Measurements from ENCODE around the gene AATF.

DNA sequence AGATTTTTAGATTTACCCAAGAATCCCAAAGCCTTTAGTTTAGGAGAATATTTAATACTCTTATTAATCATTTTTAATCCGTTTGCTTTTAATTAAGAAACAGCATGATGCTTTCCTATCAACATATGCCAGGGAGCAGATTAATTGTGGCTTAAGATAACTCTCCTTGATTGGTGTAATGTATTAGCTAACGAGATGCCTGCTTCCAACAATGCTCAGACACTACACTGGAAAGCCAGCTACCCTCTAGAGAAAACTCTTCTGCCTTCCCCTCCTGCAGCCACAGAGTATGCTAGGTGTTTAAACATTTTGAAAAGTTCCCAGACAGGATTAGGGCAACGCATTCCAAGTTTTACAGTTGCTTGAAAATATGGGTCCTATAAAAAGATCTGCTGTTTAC lies 142.2 kb downstream of the AATF start:
- TF ChIP-seq, protein P1, sequence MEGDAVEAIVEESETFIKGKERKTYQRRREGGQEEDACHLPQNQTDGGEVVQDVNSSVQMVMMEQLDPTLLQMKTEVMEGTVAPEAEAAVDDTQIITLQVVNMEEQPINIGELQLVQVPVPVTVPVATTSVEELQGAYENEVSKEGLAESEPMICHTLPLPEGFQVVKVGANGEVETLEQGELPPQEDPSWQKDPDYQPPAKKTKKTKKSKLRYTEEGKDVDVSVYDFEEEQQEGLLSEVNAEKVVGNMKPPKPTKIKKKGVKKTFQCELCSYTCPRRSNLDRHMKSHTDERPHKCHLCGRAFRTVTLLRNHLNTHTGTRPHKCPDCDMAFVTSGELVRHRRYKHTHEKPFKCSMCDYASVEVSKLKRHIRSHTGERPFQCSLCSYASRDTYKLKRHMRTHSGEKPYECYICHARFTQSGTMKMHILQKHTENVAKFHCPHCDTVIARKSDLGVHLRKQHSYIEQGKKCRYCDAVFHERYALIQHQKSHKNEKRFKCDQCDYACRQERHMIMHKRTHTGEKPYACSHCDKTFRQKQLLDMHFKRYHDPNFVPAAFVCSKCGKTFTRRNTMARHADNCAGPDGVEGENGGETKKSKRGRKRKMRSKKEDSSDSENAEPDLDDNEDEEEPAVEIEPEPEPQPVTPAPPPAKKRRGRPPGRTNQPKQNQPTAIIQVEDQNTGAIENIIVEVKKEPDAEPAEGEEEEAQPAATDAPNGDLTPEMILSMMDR (IDR thresholded peaks at IDR 0.05 in 4 of 5, conservative IDR thresholded peaks at IDR 0.05 in 1 of 5), result no peak
- TF ChIP-seq POLR2A (IDR thresholded peaks at IDR 0.05), result no peak

Data from gastrocnemius medialis (tissue), 4 donors.